Gastrocnemius medialis (tissue), 4 donors: ENCODE data around the gene EFNA5. TPM values are rescaled to one million over a fixed set of nuclear protein-coding genes. Genes with fewer than 3 reads are reported as not detected.

Experiments used
- ATAC-seq, 2 donors: fragments of 150-250 bp; one replicate each; pipeline ENCODE4 v1.9.1; 2016
- DNase-seq, 2 donors: peaks; one replicate each; pipeline ENCODE4 v3.0.0-alpha.2; 2019
- H3K27ac ChIP-seq, 4 donors: fragments of 200-600 bp; sonication (generic); 1 replicate in 1 of 4; 2 replicates in 3 of 4; pipeline ENCODE4 v1.5.1; 2016 to 2018; ENCODE audit warnings: mild to moderate bottlenecking in 2 of 4, moderate library complexity in 1 of 4
- H3K27me3 ChIP-seq, 3 donors: fragments of 200-600 bp; sonication (generic) in 2 of 3; 1 replicate in 1 of 3; 2 replicates in 2 of 3; pipeline versions ENCODE4 v1.5.1 to v1.6.0; 2016 to 2019; ENCODE audit warnings: mild to moderate bottlenecking in 1 of 3, moderate library complexity in 1 of 3
- H3K36me3 ChIP-seq, 2 donors: fragments of 200-600 bp; sonication (generic) in 1 of 2; one replicate each; pipeline ENCODE4 v1.5.1; 2017 to 2018
- H3K4me1 ChIP-seq, 2 donors: fragments of 200-600 bp; sonication (generic) in 1 of 2; one replicate each; pipeline ENCODE4 v1.5.1; 2016 to 2017; ENCODE audit warnings: mild to moderate bottlenecking in 2 of 2
- H3K4me3 ChIP-seq, 4 donors: fragments of 200-600 bp; sonication (generic) in 3 of 4; 1 replicate in 1 of 4; 2 replicates in 3 of 4; pipeline ENCODE4 v1.5.1; 2016 to 2019; ENCODE audit warnings: mild to moderate bottlenecking in 2 of 4
- H3K9me3 ChIP-seq, 3 donors: fragments of 200-600 bp; sonication (generic) in 2 of 3; 1 replicate in 1 of 3; 2 replicates in 2 of 3; pipeline ENCODE4 v1.5.1; 2016 to 2019
- CTCF ChIP-seq, 5 experiments: fragments of 450-650 bp in 3 of 5; fragments of 200-600 bp in 2 of 5; sonication (generic) in 2 of 5; IDR thresholded peaks in 4 of 5; conservative IDR thresholded peaks in 1 of 5; 1 replicate in 4 of 5; 2 replicates in 1 of 5; pipeline ENCODE4 v1.5.1; 2016 to 2019; ENCODE audit warnings: antibody characterized with exemption in 5 of 5, mild to moderate bottlenecking in 3 of 5, moderate library complexity in 3 of 5
- POLR2A ChIP-seq, 2 donors: fragments of 450-650 bp; IDR thresholded peaks; one replicate each; pipeline ENCODE4 v1.6.1; 2017; ENCODE audit warnings: antibody characterized with exemption in 2 of 2, mild to moderate bottlenecking in 2 of 2, moderate library complexity in 2 of 2
- in situ Hi-C, 4 donors: fragments of 200-750 bp; cut with MboI; loops; one replicate each; pipeline versions ENCODE4 v1.15.0 to v1.8.0; 2017; ENCODE audit warnings: low sequenced_read_pairs in 4 of 4
- intact Hi-C: fragments of 100-400 bp; cut with DNase I; formaldehyde crosslinking; loops from one replicate; pipeline ENCODE4 v1.15.1; 2023; ENCODE audit warnings: low total_unique reads
- total RNA-seq, 4 donors: library from RNA; depleted of rRNA; stranded (reverse); fragments of >200 nt; gene quantifications; one replicate each; pipeline versions ENCODE4 v1.1.0 to v1.2.3, GENCODE V29; 2016

EFNA5 gene
- total RNA-seq, 4 donors from 2014 or later: 0.15 to 0.62 (median 0.20) TPM; not detected in 1

GRCh38 chr5:107531308-107531707, 139.4 kb downstream of the EFNA5 start:
- Histone ChIP-seq H3K4me1 (no peaks in the 10 kb centered on the region), H3K36me3 (no peaks in the 10 kb centered on the region), H3K27me3 (no peaks in the 10 kb centered on the region), H3K9me3 (no peaks in the 10 kb centered on the region), H3K27ac (no peak overlapping the region), H3K4me3 (no peak overlapping the region)
- ATAC-seq: no peak
- DNase-seq: no peak
- intact Hi-C loops: no loop called here
- no peak for TF ChIP-seq CTCF (IDR thresholded peaks at IDR 0.05 in 4 of 5, conservative IDR thresholded peaks at IDR 0.05 in 1 of 5)
- no peak for TF ChIP-seq POLR2A (IDR thresholded peaks at IDR 0.05)
- in situ Hi-C loops: no loop called here

- Histone ChIP-seq H3K9me3 (no peaks in the 10 kb centered on the region), H3K27ac (no peak overlapping the region), H3K27me3 (no peaks in the 10 kb centered on the region), H3K4me3 (no peak overlapping the region), H3K4me1 (no peaks in the 10 kb centered on the region), H3K36me3 (no peaks in the 10 kb centered on the region)
- intact Hi-C loops (no loop called here), in situ Hi-C loops (no loop called here)
- ATAC-seq: no peak
- no peak for DNase-seq
- TF ChIP-seq POLR2A (IDR thresholded peaks at IDR 0.05) (no peak), CTCF (IDR thresholded peaks at IDR 0.05 in 4 of 5, conservative IDR thresholded peaks at IDR 0.05 in 1 of 5) (no peak)
Observed at GRCh38 chr5:107529618-107530017, 141.1 kb downstream of the EFNA5 start.

GRCh38 chr5:107526270-107526937, 144.3 kb downstream of the EFNA5 start:
- TF ChIP-seq POLR2A (IDR thresholded peaks at IDR 0.05) (no peak), CTCF (IDR thresholded peaks at IDR 0.05 in 4 of 5, conservative IDR thresholded peaks at IDR 0.05 in 1 of 5) (no peak)
- Histone ChIP-seq H3K4me1 (no peaks in the 10 kb centered on the region), H3K27me3 (no peaks in the 10 kb centered on the region), H3K36me3 (no peaks in the 10 kb centered on the region), H3K27ac (no peak overlapping the region), H3K9me3 (no peaks in the 10 kb centered on the region), H3K4me3 (no peak overlapping the region)
- intact Hi-C loops: no loop called here
- in situ Hi-C loops: no loop called here
- ATAC-seq: no peak
- DNase-seq: no peak

GRCh38 chr5:107524111-107524510, 146.6 kb downstream of the EFNA5 start:
- no peak overlapping the region for H3K4me3 ChIP-seq
- no peaks in the 10 kb centered on the region for H3K36me3 ChIP-seq
- intact Hi-C loops: no loop called here
- TF ChIP-seq CTCF (IDR thresholded peaks at IDR 0.05 in 4 of 5, conservative IDR thresholded peaks at IDR 0.05 in 1 of 5) (no peak), POLR2A (IDR thresholded peaks at IDR 0.05) (no peak)
- ATAC-seq: no peak
- no peaks in the 10 kb centered on the region for H3K9me3 ChIP-seq
- no peak for DNase-seq
- in situ Hi-C loops: no loop called here
- H3K27me3 ChIP-seq: no peaks in the 10 kb centered on the region
- no peaks in the 10 kb centered on the region for H3K4me1 ChIP-seq
- no peak overlapping the region for H3K27ac ChIP-seq
